ENCODE data around the gene SATB2.

DNA sequence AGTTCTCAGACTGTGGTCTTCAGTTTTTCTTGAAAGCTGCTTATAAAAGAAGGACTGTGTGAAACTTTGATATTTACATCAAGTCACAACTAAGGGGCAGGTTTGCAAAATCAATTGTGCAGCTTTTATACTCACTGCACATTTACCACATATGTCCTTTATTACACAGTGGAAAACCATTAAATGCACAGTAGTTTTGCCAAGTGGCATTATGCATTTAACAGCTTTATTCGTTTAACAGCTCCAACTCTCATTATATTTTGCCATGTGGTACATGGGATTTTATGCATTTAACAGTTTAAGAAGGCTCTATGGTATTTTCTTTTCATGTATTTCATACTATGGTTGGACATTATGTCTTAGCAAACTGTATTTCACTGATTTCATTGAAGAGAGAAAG is 135.6 kb downstream of the SATB2 start:
- TF ChIP-seq, protein P1, sequence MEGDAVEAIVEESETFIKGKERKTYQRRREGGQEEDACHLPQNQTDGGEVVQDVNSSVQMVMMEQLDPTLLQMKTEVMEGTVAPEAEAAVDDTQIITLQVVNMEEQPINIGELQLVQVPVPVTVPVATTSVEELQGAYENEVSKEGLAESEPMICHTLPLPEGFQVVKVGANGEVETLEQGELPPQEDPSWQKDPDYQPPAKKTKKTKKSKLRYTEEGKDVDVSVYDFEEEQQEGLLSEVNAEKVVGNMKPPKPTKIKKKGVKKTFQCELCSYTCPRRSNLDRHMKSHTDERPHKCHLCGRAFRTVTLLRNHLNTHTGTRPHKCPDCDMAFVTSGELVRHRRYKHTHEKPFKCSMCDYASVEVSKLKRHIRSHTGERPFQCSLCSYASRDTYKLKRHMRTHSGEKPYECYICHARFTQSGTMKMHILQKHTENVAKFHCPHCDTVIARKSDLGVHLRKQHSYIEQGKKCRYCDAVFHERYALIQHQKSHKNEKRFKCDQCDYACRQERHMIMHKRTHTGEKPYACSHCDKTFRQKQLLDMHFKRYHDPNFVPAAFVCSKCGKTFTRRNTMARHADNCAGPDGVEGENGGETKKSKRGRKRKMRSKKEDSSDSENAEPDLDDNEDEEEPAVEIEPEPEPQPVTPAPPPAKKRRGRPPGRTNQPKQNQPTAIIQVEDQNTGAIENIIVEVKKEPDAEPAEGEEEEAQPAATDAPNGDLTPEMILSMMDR (conservative IDR thresholded peaks at IDR 0.05; ENCODE audit: low read depth, low read length) = no peak
- TF ChIP-seq EZH2 (IDR thresholded peaks at IDR 0.05; ENCODE audit: low read length, unreplicated experiment) (no peak), EZH2phosphoT487 (IDR thresholded peaks at IDR 0.05; ENCODE audit: borderline replicate concordance, low read length) (no peak)
